Skeletal muscle tissue (tissue), 4 donors: ENCODE measurements around the gene FN3K. TPM values are rescaled to one million over a fixed set of nuclear protein-coding genes. Genes with fewer than 3 reads are reported as not detected.
"Not testable (repeated sequence)": the region's sequence is repeated elsewhere in the genome, so short reads cannot be mapped to it uniquely, and the experiment has no call there.

Experiments
- H3K27ac ChIP-seq: one replicate; pipeline ENCODE4 v1.7.0; 2013; ENCODE audit warnings: mild to moderate bottlenecking, low read depth, low read length, inconsistent platforms
- H3K27me3 ChIP-seq, 3 donors: one replicate each; pipeline ENCODE4 v1.7.0; 2013; ENCODE audit warnings: low read length in 3 of 3; ENCODE audit not compliant: control insufficient read depth in 3 of 3, insufficient read depth in 3 of 3
- H3K36me3 ChIP-seq, 3 donors: one replicate each; pipeline ENCODE4 v1.7.0; 2013; ENCODE audit warnings: low read length in 3 of 3; ENCODE audit not compliant: control insufficient read depth in 3 of 3, insufficient read depth in 3 of 3
- H3K4me1 ChIP-seq, 3 donors: one replicate each; pipeline ENCODE4 v1.7.0; 2013; ENCODE audit warnings: low read length in 3 of 3, mild to moderate bottlenecking in 3 of 3; ENCODE audit not compliant: control insufficient read depth in 3 of 3, insufficient read depth in 3 of 3
- H3K4me3 ChIP-seq, 3 donors: one replicate each; pipeline ENCODE4 v1.7.0; 2013; ENCODE audit warnings: low read length in 3 of 3
- H3K9ac ChIP-seq, 3 donors: one replicate each; pipeline ENCODE4 v1.7.0; 2013; ENCODE audit warnings: low read length in 3 of 3, mild to moderate bottlenecking in 3 of 3, moderate library complexity in 2 of 3, low read depth in 1 of 3
- H3K9me3 ChIP-seq, 3 donors: one replicate each; pipeline ENCODE4 v1.7.0; 2013; ENCODE audit warnings: low read length in 3 of 3; ENCODE audit not compliant: control insufficient read depth in 3 of 3
- total RNA-seq: library from RNA; depleted of rRNA; stranded (reverse); fragments of >200 nt; gene quantifications from one replicate; pipeline ENCODE4 v1.2.3, GENCODE V29; 2014
- donor health status: Osteomylitis.

FN3K gene
- total RNA-seq, 1 donor from 2014 or later: 4.7 TPM

DNA sequence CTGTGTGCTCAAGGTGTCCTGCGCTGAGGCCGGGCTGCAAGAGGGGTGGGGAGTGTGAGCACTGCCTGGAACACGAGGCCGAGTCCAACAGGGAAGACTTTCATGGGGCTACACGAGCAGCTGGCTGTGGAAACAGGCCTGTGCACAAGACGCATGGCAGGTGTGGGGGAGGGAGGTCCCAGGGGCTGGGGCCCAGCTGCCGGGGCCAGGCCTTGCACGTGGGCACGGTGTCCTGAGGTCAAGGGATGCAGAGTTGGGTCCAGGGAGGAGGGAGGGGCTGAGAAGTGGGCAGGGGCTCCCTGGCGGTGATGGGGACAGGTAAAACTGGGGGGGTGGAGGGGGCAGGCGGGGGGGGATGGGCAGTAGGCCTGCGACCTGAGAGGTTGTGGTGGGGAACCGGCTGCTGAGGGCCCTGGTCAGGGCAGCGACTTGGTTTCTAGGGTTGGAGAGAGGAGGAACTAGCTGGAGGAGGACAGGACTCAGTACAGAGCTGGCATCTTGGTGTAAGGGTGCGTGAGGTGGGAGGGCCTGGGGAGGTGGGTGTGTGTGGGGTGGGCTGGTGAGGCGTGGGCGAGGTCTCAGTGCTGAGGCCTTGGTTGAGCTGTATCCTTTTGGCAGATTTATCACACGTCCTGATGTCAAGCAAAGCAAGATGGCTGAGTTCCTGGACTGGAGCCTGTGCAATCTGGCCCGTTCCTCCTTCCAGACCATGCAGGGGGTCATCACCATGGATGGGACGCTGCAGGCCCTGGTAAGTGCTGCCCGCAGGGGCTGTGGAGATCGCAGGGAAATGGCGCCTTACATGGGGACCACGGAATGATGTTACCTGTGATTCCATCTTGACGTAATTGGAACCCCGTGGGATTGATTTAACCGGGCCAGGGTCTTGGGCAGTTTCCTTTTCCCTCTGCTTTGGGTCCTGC, 45.8 kb downstream of the FN3K start:
- H3K36me3 ChIP-seq: peaks cover 8 to 14% (median 12%) of the 10 kb centered on the region in 3 donors
- no peak overlapping the region for H3K27ac ChIP-seq
- no peaks in the 10 kb centered on the region for H3K27me3 ChIP-seq
- H3K9me3 ChIP-seq: no peaks in the 10 kb centered on the region
- no peak overlapping the region for H3K4me3 ChIP-seq
- H3K9ac ChIP-seq: peak overlapping the region in 1 of 3 donors; percentile 16
- peaks cover 4 to 13% (median 13%) of the 10 kb centered on the region in 3 donors for H3K4me1 ChIP-seq

DNA sequence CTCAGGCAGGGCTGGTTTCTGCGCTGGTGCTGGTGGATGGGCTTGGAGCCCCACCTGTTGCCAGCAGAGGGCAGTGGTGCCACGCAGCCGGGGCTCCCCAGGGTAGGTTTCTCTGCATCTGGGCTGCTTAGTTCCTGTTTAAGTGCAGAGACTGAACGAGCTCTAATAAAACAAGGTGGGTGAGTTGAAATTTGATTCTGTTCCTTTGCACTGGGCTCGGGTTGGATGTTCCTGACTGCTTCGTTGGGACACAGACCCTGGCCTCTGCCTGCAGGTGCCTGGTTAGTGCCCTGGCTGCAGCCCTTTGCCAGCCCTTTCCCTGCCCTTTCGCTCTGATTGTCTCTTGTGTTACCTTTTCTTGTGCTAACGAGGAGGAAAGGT, 46.5 kb downstream of the FN3K start:
- Histone ChIP-seq H3K27ac (no peak overlapping the region), H3K36me3 (peaks cover 8 to 12% (median 9%) of the 10 kb centered on the region in 3 donors), H3K4me1 (peaks cover 4 to 19% (median 18%) of the 10 kb centered on the region in 3 donors), H3K9me3 (no peaks in the 10 kb centered on the region), H3K9ac (peak overlapping the region in 2 of 3 donors; percentile 43 to 57), H3K27me3 (no peaks in the 10 kb centered on the region), H3K4me3 (peak overlapping the region in 2 of 3 donors; percentile 30 to 35)

DNA sequence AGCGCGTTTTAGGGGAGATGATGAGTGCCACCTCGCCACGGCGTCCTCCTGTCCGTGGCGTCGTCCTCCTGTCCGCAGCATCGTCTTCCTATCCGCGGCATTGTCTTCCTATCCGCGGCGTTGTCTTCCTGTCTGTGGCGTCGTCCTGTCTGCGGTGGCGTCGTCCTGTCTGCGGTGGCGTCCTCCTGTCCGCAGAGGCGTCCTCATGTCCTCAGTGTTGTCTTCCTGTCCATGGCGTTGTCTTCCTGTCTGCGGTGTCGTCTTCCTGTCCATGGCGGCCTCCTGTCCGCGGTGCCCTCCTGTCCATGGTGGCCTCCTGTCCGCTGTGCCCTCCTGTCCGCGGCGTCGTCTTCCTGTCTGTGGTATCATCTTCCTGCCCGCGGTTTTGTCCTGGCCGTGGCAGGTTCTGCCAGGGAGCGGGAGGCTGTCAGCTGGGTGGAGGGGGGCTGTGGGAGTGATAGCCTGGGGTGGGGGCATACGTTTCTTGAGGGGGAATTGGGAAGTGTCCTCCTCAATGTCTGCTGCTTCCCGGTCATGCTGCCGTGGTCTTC, 47.3 kb downstream of the FN3K start:
- H3K36me3 ChIP-seq: peaks cover 8 to 12% (median 9%) of the 10 kb centered on the region in 3 donors
- no peak overlapping the region for H3K27ac ChIP-seq
- peak overlapping the region in 1 of 3 donors; percentile 57 for H3K9ac ChIP-seq
- H3K4me1 ChIP-seq: peaks cover 12 to 27% (median 26%) of the 10 kb centered on the region in 3 donors
- peak overlapping the region in 2 of 3 donors; percentile 22 to 32 for H3K4me3 ChIP-seq
- H3K9me3 ChIP-seq: no peaks in the 10 kb centered on the region
- no peaks in the 10 kb centered on the region for H3K27me3 ChIP-seq

DNA sequence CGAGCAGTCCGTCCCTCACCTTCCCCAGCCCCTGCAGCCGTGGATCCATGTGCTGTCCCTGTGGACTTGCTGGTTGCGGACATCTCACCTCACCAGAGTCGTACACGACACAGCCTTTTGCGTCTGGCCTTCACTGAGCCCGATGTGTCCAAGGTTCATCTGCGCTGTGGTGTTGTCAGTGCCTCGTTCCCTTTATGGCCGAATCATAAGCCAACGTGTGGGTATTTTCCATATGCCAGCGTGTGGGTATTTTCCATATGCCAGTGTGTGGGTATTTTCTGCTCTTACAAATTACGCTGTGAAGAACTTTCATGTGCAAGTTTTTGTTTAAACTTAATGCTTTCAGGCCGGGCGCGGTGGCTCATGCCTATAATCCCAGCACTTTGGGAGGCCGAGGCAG, 48.1 kb downstream of the FN3K start:
- H3K27me3 ChIP-seq: no peaks in the 10 kb centered on the region
- no peak overlapping the region for H3K9ac ChIP-seq
- peaks cover 8 to 12% (median 9%) of the 10 kb centered on the region in 3 donors for H3K36me3 ChIP-seq
- H3K27ac ChIP-seq: no peak overlapping the region
- H3K4me1 ChIP-seq: peaks cover 12 to 30% (median 30%) of the 10 kb centered on the region in 3 donors
- no peak overlapping the region for H3K4me3 ChIP-seq
- H3K9me3 ChIP-seq: no peaks in the 10 kb centered on the region

DNA sequence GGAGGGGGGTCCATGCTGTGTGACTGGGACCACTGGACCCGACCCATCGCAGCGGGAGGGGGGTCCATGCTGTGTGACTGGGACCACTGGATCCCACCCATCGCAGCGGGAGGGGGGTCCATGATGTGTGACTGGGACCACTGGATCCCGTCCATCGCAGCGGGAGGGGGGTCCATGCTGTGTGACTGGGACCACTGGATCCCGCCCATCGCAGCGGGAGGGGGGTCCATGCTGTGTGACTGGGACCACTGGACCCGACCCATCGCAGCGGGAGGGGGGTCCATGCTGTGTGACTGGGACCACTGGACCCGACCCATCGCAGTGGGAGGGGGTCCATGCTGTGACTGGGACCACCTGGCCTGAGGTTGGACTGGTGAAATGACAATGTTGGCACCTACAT, 50.2 kb downstream of the FN3K start:
- H3K4me3 ChIP-seq, H3K27me3 ChIP-seq, H3K27ac ChIP-seq, H3K9me3 ChIP-seq, H3K9ac ChIP-seq: not testable (repeated sequence)
- peaks cover 8 to 30% (median 30%) of the 10 kb centered on the region in 3 donors for H3K4me1 ChIP-seq
- H3K36me3 ChIP-seq: peaks cover 8 to 12% (median 9%) of the 10 kb centered on the region in 3 donors

DNA sequence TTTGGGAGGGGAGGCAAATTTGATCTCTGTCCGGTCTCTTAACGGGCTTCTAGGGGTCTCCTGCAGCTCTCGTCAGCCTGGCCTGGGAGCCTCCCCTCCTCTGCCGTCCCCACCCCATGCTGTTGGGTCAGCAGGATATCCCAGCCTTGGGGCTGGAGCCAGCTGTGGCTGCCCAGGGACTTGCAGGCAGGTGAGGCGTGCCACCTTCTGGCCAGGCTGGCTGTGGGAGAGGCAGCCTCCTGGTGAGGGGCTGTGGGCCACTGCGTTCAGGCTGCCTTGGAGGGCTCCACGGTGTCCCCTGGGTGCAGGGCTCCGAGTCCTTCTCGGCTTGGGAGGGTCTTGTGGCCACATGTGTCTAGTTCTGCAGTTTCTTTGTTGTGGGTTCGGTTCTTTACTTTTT, 51.0 kb downstream of the FN3K start:
- peak overlapping the region in 1 of 3 donors; percentile 25 for H3K9ac ChIP-seq
- H3K27ac ChIP-seq: no peak overlapping the region
- peaks cover 8 to 12% (median 9%) of the 10 kb centered on the region in 3 donors for H3K36me3 ChIP-seq
- no peaks in the 10 kb centered on the region for H3K9me3 ChIP-seq
- no peak overlapping the region for H3K4me3 ChIP-seq
- peaks cover 8 to 30% (median 30%) of the 10 kb centered on the region in 3 donors for H3K4me1 ChIP-seq
- no peaks in the 10 kb centered on the region for H3K27me3 ChIP-seq

DNA sequence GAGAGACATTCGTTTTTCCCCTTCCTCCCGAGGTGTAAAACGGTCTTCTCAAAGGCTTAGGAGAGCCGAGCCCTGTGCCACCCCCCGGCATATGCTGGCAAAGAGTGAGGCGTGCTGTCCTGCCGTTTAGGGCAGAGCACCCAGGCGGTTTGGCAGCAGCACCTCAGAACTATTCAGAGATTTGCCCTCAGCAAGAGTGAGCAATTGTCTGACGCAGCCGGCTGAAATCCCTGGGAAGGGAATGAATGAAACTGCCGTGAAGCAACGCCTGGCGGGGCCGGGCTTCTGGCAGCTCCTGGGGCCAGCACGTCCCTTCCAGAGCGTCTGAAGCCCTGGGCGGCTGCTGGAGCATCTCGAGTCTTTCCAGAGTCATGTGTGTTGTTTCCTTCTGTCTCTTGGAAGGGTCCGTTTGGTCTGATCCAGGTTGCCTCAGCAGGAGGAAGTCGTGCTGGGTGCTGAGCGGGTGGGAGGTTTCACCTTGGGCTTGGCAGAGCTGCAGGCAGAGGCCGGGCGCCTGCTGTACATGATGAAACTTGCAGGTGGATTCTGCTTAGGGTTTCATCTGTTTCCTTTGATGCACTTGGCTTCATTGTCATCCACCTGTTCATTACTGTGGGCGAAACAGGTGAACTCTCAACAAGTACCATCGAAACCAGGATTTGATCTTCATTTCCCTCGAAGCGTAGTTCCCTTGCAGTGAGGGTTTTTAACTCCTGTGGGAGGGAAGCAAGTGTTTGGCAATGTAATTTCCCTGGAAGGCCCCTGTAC, 51.9 kb downstream of the FN3K start:
- Histone ChIP-seq H3K9ac (peak overlapping the region in 1 of 3 donors; percentile 54), H3K4me1 (peaks cover 8 to 26% (median 22%) of the 10 kb centered on the region in 3 donors), H3K27ac (no peak overlapping the region), H3K9me3 (no peaks in the 10 kb centered on the region), H3K36me3 (peaks cover 9 to 12% (median 10%) of the 10 kb centered on the region in 3 donors), H3K4me3 (no peak overlapping the region), H3K27me3 (no peaks in the 10 kb centered on the region)

DNA sequence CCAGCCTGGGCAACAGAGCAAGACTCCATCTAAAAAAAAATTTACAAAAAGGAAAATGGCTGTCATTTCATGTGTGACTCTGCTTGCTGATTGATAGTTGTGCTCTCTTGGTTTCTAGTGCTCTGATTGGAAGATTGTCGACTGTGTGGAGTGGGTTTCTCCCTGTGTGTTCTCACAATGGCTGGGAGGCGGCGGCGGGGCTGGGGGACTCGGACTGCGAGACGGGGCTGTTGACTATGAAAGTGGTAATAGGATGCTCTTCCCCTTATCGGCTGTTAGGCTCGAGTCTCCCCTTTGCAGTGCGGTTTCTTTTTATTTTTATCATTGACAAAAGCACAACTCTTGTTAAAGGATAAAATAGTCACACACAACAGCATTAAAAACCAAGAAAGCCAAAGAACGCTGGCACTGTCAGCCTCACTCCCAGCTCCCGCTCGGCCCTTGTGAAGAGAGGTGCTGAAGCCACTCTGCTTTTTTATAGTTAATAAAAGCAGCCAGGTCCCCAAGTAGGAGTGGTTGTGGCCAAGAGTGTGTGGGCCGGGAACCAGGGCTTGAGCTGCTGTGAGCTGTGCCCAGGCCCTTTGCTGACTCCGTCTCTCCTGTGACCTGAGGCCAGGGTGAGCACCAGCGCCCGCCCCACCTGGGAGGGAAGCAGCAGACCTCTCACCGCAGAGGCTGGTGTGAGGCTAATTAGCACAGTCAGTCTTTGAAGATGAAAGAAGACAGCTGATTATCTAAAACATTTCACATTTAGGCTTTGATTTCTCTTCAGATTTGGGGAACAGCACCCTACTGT, 53.0 kb downstream of the FN3K start:
- Histone ChIP-seq H3K4me1 (peaks cover 8 to 22% (median 19%) of the 10 kb centered on the region in 3 donors), H3K27ac (no peak overlapping the region), H3K4me3 (no peak overlapping the region), H3K9ac (peak overlapping the region in 1 of 3 donors; percentile 25), H3K27me3 (no peaks in the 10 kb centered on the region), H3K9me3 (no peaks in the 10 kb centered on the region), H3K36me3 (peaks cover 7 to 8% (median 7%) of the 10 kb centered on the region in 3 donors)

DNA sequence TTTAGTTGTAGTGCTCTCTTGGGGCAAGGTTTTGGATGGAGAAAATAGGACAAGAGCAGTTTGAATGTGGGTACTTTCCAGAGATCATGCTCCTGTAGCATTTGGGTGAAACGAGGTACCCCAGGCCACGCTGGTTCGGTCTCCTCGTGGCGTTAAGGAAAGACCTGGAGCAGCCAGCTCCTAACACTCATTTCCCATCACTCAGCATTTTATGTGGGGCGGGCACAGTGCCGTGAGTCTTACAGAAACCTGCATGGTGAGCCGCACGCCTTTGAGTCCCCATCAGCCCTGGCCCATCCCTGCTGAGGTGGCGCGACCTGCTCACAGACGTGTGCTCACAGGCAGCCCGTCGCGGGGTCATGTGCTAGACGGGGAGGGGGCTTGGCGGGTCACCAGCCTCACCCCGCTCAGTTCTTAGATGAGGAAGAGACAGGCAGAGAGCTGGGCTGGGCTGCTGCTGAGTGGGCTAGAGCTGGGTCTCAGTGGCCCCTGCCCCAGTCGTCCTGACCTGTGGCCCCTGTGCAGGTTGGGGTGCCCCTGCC, 53.7 kb downstream of the FN3K start:
- no peak overlapping the region for H3K27ac ChIP-seq
- no peak overlapping the region for H3K9ac ChIP-seq
- no peaks in the 10 kb centered on the region for H3K9me3 ChIP-seq
- no peaks in the 10 kb centered on the region for H3K27me3 ChIP-seq
- H3K4me1 ChIP-seq: peaks cover 8 to 26% (median 26%) of the 10 kb centered on the region in 3 donors
- H3K4me3 ChIP-seq: no peak overlapping the region
- H3K36me3 ChIP-seq: peaks cover 4 to 5% (median 4%) of the 10 kb centered on the region in 3 donors
